ENCODE data around the gene SCAI.
"Not testable (repeated sequence)": the region's sequence is repeated elsewhere in the genome, so short reads cannot be mapped to it uniquely, and the experiment has no call there.

Gene SCAI

DNA sequence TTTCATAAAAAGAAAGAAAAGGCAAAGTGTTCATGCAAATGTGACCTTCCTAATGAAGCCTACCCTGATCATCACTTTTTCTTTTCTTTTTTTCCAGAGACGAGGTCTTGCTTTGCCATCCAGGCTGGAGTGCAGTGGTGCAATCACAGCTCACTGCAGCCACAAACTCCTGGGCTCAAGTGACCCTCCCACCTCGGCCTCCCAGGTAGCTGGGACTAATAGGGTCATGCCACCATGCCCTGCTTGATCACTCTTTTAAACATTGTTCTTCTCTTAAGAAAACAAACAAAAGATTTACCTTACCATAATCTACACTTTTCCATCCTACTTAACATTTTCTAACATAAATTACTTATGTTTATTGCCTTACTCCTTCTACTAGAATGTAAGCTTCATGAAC is 193.9 kb downstream of the SCAI start:
- TF ChIP-seq POLR2A (IDR thresholded peaks at IDR 0.05; ENCODE audit: low read depth, low read length) (no peak), TAF1 (IDR thresholded peaks at IDR 0.05; ENCODE audit: borderline replicate concordance, low read depth, low read length) (no peak), POLR2AphosphoS5 (IDR thresholded peaks at IDR 0.05; ENCODE audit: low read depth, low read length) (no peak)
- no peak for DNase-seq (ENCODE audit: insufficient read length)
- no peak for FAIRE-seq

DNA sequence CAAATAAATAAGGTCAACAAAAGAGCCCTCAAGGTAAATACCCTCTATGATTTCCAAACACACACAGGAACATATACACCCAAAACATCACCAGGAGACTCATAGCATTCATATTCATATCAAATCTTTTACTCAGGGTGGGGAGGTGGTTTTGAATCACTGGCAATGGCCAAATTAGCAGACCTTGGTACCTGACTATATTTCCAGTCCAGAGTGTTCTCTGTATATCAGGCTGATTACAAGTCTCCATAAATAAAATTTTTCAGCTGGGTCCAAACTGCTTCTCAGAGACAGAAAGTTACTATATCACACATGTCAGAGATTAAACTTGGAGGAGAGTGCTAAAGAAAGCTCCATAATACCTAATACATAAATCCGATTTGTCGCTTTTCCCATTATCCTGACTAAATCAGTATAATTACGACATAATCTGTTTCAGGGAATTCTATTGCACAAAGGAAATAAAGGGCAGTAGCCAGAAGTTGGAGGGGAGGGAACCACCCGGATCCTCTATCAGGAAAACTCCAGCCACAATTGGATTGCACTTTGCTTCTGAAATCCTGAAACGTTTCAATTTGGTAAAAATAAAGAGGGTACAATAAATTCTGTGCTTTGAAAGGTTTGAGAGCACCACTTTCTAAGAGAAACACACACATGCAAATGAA is 195.5 kb downstream of the SCAI start:
- FAIRE-seq (no peak), DNase-seq (ENCODE audit: insufficient read length) (no peak)
- TF ChIP-seq TAF1 (IDR thresholded peaks at IDR 0.05; ENCODE audit: borderline replicate concordance, low read depth, low read length): no peak
- TF ChIP-seq POLR2A (IDR thresholded peaks at IDR 0.05; ENCODE audit: low read depth, low read length): no peak
- TF ChIP-seq POLR2AphosphoS5 (IDR thresholded peaks at IDR 0.05; ENCODE audit: low read depth, low read length): no peak

DNA sequence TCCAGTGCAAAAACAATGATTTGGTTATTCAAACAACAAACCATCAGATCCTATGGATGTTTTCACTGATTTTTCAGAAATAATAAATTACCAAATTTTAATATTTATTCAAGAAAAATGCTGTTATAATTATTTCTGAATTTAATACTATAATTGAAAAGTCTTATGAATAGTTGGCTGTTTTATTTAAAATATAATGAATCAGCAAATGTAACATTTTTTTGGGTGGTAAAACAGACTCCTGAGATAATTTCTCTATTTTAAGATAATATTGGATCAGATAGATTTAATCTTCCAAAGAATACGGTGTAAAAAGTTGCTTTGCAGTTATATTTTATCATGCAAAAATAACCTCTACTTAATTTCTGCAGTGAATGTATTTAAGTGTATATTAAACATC is 197.2 kb downstream of the SCAI start:
- no peak for TF ChIP-seq TAF1 (IDR thresholded peaks at IDR 0.05; ENCODE audit: borderline replicate concordance, low read depth, low read length)
- TF ChIP-seq POLR2A (IDR thresholded peaks at IDR 0.05; ENCODE audit: low read depth, low read length): no peak
- no peak for TF ChIP-seq POLR2AphosphoS5 (IDR thresholded peaks at IDR 0.05; ENCODE audit: low read depth, low read length)
- no peak for FAIRE-seq

DNA sequence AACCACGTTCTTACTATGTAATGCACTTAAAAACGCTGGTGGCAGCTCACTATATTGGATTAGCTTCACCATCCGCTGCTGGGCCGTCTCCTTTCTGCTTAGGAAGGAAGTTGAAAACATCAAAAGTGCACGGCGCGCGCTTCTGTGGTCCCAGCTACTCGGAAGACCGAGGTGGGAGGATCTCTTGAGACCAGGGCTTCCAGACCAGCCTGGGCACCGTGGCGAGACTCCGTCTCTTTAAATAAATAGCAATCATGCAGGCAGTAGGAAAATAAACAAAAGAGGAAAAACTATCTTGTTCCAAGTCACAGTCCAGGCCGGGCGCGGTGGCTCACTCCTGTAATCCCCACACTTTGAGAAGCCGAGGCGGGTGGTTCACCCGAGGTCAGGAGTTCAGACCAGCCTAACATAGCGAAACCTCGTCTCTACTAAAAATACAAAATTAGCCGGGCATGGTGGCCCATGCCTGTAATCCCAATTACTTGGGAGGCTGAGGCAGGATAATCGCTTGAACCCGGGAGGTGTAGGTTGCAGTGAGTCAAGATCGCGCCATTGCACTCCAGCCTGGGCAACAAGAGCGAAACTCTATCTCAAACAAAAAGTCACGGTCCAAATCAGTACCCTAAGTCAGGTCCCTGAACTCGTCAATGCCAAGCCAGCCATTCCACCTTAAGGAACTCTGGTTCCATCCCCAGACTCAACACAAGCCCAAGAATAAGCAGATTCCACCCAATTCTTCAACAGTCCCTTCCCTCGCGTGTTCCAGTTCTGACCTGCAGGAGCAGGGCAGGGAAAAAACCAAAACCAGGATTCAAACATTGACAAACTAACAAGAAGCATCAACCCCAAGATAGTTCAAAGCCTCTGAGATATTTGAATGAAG is 201.4 kb downstream of the SCAI start:
- FAIRE-seq (peak; percentile 53), DNase-seq (ENCODE audit: insufficient read length) (no peak)

More for the DNA sequence above, 197.2 kb downstream of the SCAI start:
- DNase-seq (ENCODE audit: insufficient read length): no peak

DNA sequence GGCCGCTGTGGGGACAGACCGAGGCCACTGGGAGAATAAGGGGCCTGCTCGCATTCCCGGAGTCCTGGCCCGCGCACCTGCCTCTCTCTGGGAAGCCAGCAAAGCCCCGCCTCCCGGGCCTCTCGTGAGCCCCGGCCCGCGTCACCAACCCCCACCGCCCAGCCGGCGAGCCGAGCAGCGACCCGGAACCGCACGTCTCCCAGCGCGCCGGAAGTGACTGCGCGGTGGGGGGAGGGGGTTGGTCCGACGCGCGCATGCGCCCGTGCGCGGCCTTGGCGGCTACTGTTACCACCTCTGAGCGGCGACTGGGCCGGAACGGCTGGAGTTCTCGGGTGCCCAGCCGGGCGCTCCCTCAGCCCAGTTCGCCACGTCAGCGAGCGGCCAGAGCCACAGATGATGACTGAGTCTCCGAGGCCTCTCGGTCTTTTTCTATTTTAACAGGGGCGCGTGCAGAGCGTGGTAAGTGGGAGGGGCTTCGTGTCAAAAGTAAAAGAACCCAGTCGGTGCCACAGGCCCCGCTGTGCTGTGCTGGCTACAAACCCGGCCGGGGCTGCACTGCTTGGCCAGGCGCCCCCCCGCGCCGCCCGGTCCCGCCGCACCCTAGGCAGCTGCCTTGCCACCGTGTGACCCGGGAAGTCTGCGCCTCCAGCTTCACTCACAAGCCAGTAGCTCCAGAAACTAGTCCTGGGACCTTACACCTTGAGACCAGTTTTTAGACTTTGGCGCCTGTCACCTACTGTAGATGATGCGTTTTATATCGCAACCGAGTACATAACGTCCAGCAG is 202.2 kb downstream of the SCAI start, which contains the start of gene GOLGA1:
TSS of gene GOLGA1 (minus strand) at position 190 of the 785 bp plus-strand sequence. CDS start 2,372 bp downstream, outside the sequence.
- TF ChIP-seq POLR2A (IDR thresholded peaks at IDR 0.05; ENCODE audit: low read depth, low read length) (peak; percentile 87), POLR2AphosphoS5 (IDR thresholded peaks at IDR 0.05; ENCODE audit: low read depth, low read length) (peak; percentile 70; the same call in 1 of the 2 replicates), TAF1 (IDR thresholded peaks at IDR 0.05; ENCODE audit: borderline replicate concordance, low read depth, low read length) (peak; percentile 65; the same call in 1 of the 2 replicates)
- FAIRE-seq: peak; percentile 92
- peak; percentile 86 for DNase-seq (ENCODE audit: insufficient read length)

More for the DNA sequence above, 201.4 kb downstream of the SCAI start:
- TF ChIP-seq POLR2A (IDR thresholded peaks at IDR 0.05; ENCODE audit: low read depth, low read length) (no peak), POLR2AphosphoS5 (IDR thresholded peaks at IDR 0.05; ENCODE audit: low read depth, low read length) (no peak), TAF1 (IDR thresholded peaks at IDR 0.05; ENCODE audit: borderline replicate concordance, low read depth, low read length) (no peak)

DNA sequence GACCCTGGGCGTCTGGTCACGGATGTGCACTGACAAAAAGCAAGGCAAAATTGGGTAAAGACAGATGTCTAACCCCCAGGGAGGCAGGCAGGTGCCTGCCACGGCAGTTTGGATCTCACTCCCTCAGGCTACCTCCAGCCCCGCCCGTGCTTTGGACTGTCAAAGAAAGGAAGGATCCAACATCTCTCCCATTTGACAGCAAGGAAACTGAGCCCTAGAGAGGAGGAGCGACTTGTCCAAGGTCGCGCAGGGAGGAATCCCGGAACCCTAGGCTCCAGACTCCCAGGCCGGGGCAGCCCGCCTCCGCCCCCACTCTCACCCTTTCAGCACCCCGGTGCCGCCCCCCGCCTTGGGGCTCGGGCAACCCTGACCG is 202.8 kb downstream of the SCAI start:
- no peak for TF ChIP-seq POLR2AphosphoS5 (IDR thresholded peaks at IDR 0.05; ENCODE audit: low read depth, low read length)
- no peak for TF ChIP-seq POLR2A (IDR thresholded peaks at IDR 0.05; ENCODE audit: low read depth, low read length)
- TF ChIP-seq TAF1 (IDR thresholded peaks at IDR 0.05; ENCODE audit: borderline replicate concordance, low read depth, low read length): no peak
- no peak for FAIRE-seq
- no peak for DNase-seq (ENCODE audit: insufficient read length)

DNA sequence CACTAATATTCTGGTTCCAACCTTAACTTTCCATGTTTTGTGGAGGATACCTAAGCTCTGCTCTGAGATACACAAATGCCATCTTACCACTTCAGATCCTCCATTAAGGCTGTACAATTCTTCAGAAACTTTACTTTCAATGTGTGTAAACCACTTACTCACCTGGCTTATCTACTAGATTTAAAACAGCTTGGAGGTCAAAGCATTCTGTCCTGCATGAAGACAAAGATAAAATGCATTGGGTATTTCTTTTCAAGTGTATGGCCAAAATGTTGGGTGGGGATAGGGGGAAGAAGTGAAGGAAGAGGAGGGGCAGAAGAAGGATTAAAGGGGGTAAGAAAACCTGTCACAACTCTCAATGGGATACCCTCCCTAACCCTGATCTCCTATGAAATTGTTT is 203.4 kb downstream of the SCAI start:
- no peak for FAIRE-seq
- TF ChIP-seq POLR2AphosphoS5 (IDR thresholded peaks at IDR 0.05; ENCODE audit: low read depth, low read length) (no peak), TAF1 (IDR thresholded peaks at IDR 0.05; ENCODE audit: borderline replicate concordance, low read depth, low read length) (no peak), POLR2A (IDR thresholded peaks at IDR 0.05; ENCODE audit: low read depth, low read length) (no peak)
- DNase-seq (ENCODE audit: insufficient read length): no peak

DNA sequence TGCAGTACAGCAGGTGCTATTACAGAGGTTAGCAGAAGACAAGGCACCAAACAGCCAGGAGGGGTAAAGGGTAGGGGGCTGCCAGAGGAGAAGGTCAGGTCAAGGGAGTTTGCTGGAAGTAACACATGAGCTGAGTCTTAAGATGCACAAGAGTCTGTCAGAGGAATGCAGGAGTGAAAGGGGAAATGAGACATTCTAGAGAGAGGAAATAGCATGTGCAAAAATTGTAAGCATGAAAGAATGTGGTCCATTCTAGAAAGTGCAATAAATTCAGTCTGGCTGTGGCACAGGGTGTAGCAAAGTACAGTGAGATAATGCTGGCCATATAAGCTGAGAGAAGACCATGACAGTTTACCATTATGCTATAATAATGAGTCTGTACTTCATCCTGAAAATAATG is 209.0 kb downstream of the SCAI start:
- DNase-seq (ENCODE audit: insufficient read length) (no peak), FAIRE-seq (peak; percentile 74)
- TF ChIP-seq POLR2A (IDR thresholded peaks at IDR 0.05; ENCODE audit: low read depth, low read length): no peak
- no peak for TF ChIP-seq POLR2AphosphoS5 (IDR thresholded peaks at IDR 0.05; ENCODE audit: low read depth, low read length)
- TF ChIP-seq TAF1 (IDR thresholded peaks at IDR 0.05; ENCODE audit: borderline replicate concordance, low read depth, low read length): no peak

DNA sequence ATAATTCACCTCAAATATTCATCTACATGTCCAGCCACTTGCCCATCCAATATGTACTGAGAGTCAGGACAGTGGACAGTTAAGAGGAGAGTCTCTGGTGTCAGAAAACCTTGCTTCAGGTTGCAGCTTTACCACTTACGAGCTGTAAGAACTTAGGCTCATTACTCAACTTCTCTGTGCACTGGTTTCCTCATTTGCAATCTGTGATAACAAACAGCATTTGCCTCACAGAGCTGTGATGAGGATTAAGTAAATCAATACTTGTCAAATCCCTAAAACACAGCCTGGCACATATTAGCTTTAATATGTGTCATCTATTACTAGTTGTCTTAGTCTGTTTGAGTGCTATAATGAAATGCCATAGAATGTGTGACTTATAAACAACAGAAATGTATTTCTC is 211.0 kb downstream of the SCAI start:
- FAIRE-seq: no peak
- no peak for TF ChIP-seq POLR2A (IDR thresholded peaks at IDR 0.05; ENCODE audit: low read depth, low read length)
- TF ChIP-seq TAF1 (IDR thresholded peaks at IDR 0.05; ENCODE audit: borderline replicate concordance, low read depth, low read length): no peak
- TF ChIP-seq POLR2AphosphoS5 (IDR thresholded peaks at IDR 0.05; ENCODE audit: low read depth, low read length): no peak

DNA sequence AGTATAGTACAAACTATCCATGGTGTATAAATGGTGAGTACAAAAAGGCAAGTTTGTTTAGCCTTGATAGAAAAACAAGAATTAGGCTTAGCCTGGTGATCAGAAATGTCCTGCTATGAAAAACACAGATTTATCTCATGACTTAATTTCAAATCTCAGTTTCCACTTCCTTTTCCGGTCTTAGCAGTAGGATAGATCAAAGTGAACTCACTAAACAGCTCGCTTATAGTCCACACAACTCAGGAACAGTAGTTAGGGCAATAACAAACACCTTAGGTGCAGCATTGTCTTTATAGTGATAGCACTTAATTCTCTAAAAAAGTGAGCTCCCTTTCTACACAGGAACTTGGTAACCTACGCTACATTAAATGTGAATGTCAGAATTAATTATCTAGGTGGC is 213.9 kb downstream of the SCAI start:
- FAIRE-seq: peak; percentile 58
- no peak for DNase-seq (ENCODE audit: insufficient read length)
- no peak for TF ChIP-seq POLR2A (IDR thresholded peaks at IDR 0.05; ENCODE audit: low read depth, low read length)
- TF ChIP-seq TAF1 (IDR thresholded peaks at IDR 0.05; ENCODE audit: borderline replicate concordance, low read depth, low read length): no peak
- TF ChIP-seq POLR2AphosphoS5 (IDR thresholded peaks at IDR 0.05; ENCODE audit: low read depth, low read length): no peak

More for the DNA sequence above, 211.0 kb downstream of the SCAI start:
- DNase-seq (ENCODE audit: insufficient read length): no peak

DNA sequence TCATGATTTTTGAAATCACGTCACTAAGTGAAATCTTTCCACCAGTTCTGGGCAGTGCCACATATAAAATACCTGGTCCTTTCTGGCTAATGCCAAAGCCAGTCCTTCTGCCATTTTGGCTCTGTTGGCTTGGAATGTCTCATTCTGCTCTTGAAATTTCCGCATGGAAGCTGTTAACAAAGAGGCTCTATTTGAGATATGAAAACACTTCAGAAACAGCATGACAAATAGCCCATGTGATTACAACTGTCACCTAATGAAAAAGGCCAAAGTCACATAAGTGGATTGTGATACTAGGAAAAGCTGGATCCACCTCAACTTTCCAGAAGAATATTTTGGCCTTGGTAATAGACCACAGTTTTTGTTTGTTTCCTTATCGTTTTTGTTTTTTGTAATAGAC is 215.2 kb downstream of the SCAI start:
- TF ChIP-seq TAF1 (IDR thresholded peaks at IDR 0.05; ENCODE audit: borderline replicate concordance, low read depth, low read length) (no peak), POLR2A (IDR thresholded peaks at IDR 0.05; ENCODE audit: low read depth, low read length) (no peak), POLR2AphosphoS5 (IDR thresholded peaks at IDR 0.05; ENCODE audit: low read depth, low read length) (no peak)
- DNase-seq (ENCODE audit: insufficient read length): no peak
- FAIRE-seq: no peak

DNA sequence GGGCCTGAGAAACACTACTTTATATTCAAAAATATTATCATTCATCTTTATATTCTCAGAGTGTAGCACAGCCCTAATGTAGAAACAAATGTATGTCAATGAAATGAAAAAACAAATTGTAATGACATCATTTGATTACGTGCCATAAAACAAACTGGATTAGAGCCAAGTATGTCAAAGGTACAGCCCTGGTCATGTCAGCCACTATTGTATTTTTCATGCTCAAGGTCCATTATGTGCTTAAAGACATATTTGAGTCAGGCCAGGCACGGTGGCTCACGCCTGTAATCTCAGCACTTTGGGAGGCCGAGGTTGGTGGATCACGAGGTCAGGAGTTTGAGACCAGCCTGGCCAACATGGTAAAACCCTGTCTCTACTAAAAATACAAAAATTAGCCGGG is 222.9 kb downstream of the SCAI start:
- not testable (repeated sequence) for FAIRE-seq; DNase-seq (ENCODE audit: insufficient read length)

All from GM12892 (cell line).